Suprapubic skin (tissue), 4 donors: ENCODE measurements around the gene GIMAP7. TPM values are rescaled to one million over a fixed set of nuclear protein-coding genes. Genes with fewer than 3 reads are reported as not detected.

Source experiments
- DNase-seq, 2 donors: peaks; one replicate each; pipeline ENCODE4 v3.0.0-alpha.2; 2019; ENCODE audit warnings: low spot score in 2 of 2
- H3K27ac ChIP-seq: fragments of 200-600 bp; sonication (generic); one replicate; pipeline ENCODE4 v1.5.1; 2019
- H3K27me3 ChIP-seq: fragments of 200-600 bp; sonication (generic); one replicate; pipeline ENCODE4 v1.5.1; 2019
- H3K36me3 ChIP-seq: fragments of 200-600 bp; sonication (generic); one replicate; pipeline ENCODE4 v1.5.1; 2019
- H3K4me1 ChIP-seq: fragments of 200-600 bp; sonication (generic); one replicate; pipeline ENCODE4 v1.5.1; 2019
- H3K4me3 ChIP-seq: fragments of 200-600 bp; sonication (generic); one replicate; pipeline ENCODE4 v1.5.1; 2019; ENCODE audit warnings: mild to moderate bottlenecking
- H3K9me3 ChIP-seq: fragments of 200-600 bp; sonication (generic); one replicate; pipeline ENCODE4 v1.5.1; 2019
- EP300 ChIP-seq: sonication (generic); formaldehyde crosslinking; IDR thresholded peaks from one replicate; pipeline ENCODE4 v1.6.1; 2017; ENCODE audit warnings: antibody characterized with exemption
- POLR2A ChIP-seq, 2 donors: fragments of 450-650 bp; IDR thresholded peaks; one replicate each; pipeline ENCODE4 v1.6.1; 2017; ENCODE audit warnings: antibody characterized with exemption in 2 of 2, mild to moderate bottlenecking in 2 of 2, moderate library complexity in 2 of 2
- POLR2AphosphoS5 ChIP-seq, 3 donors: sonication (generic); formaldehyde crosslinking; IDR thresholded peaks; one replicate each; pipeline ENCODE4 v1.6.1; 2017; ENCODE audit warnings: antibody characterized with exemption in 3 of 3
- WGBS: methylation state at CpG from one replicate; pipeline ENCODE4 v1.1.5; 2018; 5-methylcytosine and 5-hydroxymethylcytosine counted together
- total RNA-seq, 4 donors: library from RNA; depleted of rRNA; stranded (reverse); fragments of >200 nt; gene quantifications; one replicate each; pipeline ENCODE4 v1.1.0, GENCODE V29; 2016
- TF ChIP-seq, protein P1 (sequence below), 2 donors: fragments of 200-600 bp in 1 of 2; fragments of 450-650 bp in 1 of 2; sonication (generic) in 1 of 2; IDR thresholded peaks; one replicate each; pipeline ENCODE4 v1.5.1; 2016 to 2019; ENCODE audit warnings: antibody characterized with exemption in 2 of 2, mild to moderate bottlenecking in 1 of 2, moderate library complexity in 1 of 2

Gene GIMAP7
- total RNA-seq, 4 donors from 2014 or later: 1.4 to 10.8 (median 4.9) TPM

DNA sequence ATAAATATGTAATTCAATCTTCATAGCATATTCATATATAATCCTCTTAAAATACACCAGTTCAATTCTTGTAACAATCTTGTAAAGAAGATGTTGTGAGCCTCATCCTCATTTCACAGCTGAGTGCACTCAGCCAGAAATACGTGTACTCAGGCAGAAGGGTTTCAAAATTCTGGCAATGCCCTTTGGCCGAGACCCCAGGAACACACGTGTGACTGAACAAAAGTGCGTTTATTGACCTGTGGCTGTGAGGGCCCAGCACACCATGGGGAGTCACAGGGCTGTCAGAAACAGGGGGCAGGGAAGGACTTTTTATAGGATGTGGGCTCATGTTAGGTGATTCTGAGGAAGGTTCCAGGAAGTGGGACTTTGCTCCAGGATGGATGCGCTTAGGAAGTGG lies 42.8 kb upstream of the GIMAP7 start:
- Histone ChIP-seq H3K27ac (no peak overlapping the region), H3K27me3 (no peaks in the 10 kb centered on the region), H3K4me1 (peaks cover under 1% of the 10 kb centered on the region), H3K9me3 (no peaks in the 10 kb centered on the region), H3K36me3 (no peaks in the 10 kb centered on the region), H3K4me3 (no peak overlapping the region)
- no peak for DNase-seq
- 85% methylated on average over 5 of the region's 5 CpGs for WGBS
- TF ChIP-seq POLR2AphosphoS5 (IDR thresholded peaks at IDR 0.05) (no peak), EP300 (no peak), POLR2A (IDR thresholded peaks at IDR 0.05) (no peak)
- TF ChIP-seq, protein P1, sequence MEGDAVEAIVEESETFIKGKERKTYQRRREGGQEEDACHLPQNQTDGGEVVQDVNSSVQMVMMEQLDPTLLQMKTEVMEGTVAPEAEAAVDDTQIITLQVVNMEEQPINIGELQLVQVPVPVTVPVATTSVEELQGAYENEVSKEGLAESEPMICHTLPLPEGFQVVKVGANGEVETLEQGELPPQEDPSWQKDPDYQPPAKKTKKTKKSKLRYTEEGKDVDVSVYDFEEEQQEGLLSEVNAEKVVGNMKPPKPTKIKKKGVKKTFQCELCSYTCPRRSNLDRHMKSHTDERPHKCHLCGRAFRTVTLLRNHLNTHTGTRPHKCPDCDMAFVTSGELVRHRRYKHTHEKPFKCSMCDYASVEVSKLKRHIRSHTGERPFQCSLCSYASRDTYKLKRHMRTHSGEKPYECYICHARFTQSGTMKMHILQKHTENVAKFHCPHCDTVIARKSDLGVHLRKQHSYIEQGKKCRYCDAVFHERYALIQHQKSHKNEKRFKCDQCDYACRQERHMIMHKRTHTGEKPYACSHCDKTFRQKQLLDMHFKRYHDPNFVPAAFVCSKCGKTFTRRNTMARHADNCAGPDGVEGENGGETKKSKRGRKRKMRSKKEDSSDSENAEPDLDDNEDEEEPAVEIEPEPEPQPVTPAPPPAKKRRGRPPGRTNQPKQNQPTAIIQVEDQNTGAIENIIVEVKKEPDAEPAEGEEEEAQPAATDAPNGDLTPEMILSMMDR (IDR thresholded peaks at IDR 0.05): no peak

DNA sequence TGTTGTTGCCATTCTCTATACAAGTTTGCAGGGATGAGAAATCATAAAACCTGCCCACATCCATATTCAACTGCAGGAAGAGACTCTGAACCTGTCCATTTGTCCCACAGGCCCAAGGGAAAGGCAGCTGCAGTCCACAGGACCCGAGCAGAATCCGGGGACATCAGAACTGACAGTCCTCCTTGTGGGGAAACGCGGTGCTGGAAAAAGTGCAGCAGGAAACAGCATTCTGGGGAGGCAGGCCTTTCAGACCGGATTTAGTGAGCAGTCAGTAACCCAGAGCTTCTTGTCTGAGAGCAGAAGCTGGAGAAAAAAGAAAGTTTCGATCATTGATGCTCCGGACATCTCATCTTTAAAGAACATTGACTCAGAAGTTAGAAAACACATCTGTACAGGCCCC lies 40.8 kb upstream of the GIMAP7 start:
- Histone ChIP-seq H3K4me1 (no peaks in the 10 kb centered on the region), H3K4me3 (no peak overlapping the region), H3K27me3 (no peaks in the 10 kb centered on the region), H3K9me3 (no peaks in the 10 kb centered on the region), H3K36me3 (no peaks in the 10 kb centered on the region), H3K27ac (no peak overlapping the region)
- WGBS: 95% methylated on average over 7 of the region's 7 CpGs
- TF ChIP-seq, protein P1 (IDR thresholded peaks at IDR 0.05): no peak
- TF ChIP-seq POLR2A (IDR thresholded peaks at IDR 0.05): no peak
- no peak for TF ChIP-seq POLR2AphosphoS5 (IDR thresholded peaks at IDR 0.05)
- no peak for TF ChIP-seq EP300
- DNase-seq: no peak

DNA sequence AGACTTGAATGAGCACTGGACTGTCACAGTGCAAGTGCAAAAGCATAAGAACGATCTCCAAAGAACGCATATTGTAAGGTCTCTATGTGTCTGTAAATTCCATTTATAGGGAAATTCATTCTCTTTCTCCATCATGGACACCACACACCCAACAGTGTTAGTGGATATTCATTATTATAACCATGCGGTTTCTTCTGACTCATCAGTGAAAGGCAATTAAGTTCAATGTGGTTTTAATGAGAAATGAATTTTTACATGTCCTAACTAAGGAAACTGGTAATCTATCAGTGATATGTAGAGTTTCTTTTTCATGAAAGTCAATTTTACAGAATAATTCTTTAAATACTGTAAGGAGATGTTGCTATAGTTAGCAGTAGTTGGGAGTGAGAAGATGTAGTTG lies 38.4 kb upstream of the GIMAP7 start:
- Histone ChIP-seq H3K4me3 (no peak overlapping the region), H3K36me3 (no peaks in the 10 kb centered on the region), H3K27me3 (no peaks in the 10 kb centered on the region), H3K9me3 (no peaks in the 10 kb centered on the region), H3K27ac (no peak overlapping the region), H3K4me1 (peaks cover 3% of the 10 kb centered on the region)
- WGBS: 77% methylated on average over 3 of the region's 3 CpGs
- DNase-seq: no peak
- TF ChIP-seq, protein P1 (IDR thresholded peaks at IDR 0.05): no peak
- TF ChIP-seq POLR2A (IDR thresholded peaks at IDR 0.05) (no peak), EP300 (no peak), POLR2AphosphoS5 (IDR thresholded peaks at IDR 0.05) (no peak)

DNA sequence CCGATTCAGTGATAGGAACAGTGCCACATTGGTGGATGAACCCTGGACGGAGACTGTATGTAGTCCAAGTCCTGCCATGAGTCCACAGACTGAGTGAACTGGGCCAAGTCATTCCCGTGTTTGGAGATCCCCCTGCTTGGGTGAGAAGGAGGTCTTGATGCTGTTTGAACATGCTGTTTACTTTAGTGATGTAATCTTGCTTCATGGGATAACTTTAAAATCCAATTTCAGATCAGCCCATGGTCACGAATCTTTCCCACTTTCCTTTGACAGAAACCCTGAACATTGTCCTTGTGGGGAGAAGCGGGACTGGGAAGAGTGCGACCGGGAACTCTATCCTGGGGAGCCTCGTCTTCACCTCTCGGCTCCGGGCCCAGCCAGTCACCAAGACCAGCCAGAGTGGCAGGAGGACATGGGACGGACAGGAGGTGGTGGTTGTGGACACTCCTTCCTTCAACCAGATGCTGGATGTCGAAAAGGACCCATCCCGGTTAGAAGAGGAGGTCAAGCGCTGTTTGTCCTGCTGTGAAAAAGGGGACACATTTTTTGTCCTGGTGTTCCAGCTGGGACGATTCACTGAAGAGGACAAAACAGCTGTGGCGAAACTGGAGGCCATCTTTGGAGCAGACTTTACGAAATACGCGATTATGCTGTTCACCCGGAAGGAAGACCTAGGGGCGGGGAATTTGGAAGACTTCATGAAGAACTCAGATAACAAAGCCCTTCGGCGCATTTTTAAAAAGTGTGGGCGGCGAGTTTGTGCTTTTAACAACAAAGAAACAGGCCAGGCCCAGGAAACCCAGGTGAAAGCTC lies 37.6 kb upstream of the GIMAP7 start:
- WGBS: 92% methylated on average over 25 of the region's 25 CpGs
- DNase-seq: no peak
- no peak overlapping the region for H3K4me3 ChIP-seq
- no peaks in the 10 kb centered on the region for H3K27me3 ChIP-seq
- H3K9me3 ChIP-seq: no peaks in the 10 kb centered on the region
- peaks cover 3% of the 10 kb centered on the region for H3K4me1 ChIP-seq
- H3K27ac ChIP-seq: no peak overlapping the region
- no peak for TF ChIP-seq POLR2A (IDR thresholded peaks at IDR 0.05)
- TF ChIP-seq, protein P1 (IDR thresholded peaks at IDR 0.05): no peak
- TF ChIP-seq POLR2AphosphoS5 (IDR thresholded peaks at IDR 0.05): no peak
- TF ChIP-seq EP300: no peak
- no peaks in the 10 kb centered on the region for H3K36me3 ChIP-seq

DNA sequence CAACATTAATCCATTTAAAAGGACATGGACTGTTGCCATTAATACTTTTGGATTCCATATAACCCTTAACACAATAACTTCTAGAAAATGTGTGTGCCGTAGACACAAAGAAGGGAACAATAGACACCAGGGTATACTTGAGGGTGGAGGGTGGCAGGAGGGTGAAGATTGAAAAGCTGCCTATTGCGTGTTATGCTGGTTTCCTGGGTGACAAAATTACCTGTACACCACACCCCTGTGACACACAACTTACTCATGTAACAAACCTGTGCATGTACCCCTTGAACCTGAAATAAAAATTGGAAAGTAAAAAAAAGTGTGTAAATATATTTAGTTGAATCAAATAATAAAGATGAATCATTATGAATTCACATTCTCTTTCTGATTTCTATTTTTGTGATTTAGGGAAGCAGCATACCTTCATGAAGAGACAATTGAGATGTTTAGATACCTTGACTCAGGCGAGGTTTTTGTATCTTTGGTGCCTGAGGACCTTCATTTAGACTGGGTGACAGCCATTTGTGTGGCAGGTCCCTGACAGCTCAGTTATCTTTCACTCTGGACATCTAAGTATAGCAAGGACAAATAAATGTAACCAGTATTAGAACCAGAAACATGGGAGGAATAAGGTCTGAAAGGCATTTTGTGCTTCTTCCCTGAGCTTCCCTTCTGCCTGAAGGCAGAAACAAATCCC lies 35.5 kb upstream of the GIMAP7 start:
- Histone ChIP-seq H3K36me3 (no peaks in the 10 kb centered on the region), H3K27ac (no peak overlapping the region), H3K9me3 (no peaks in the 10 kb centered on the region), H3K4me1 (peaks cover 6% of the 10 kb centered on the region), H3K4me3 (no peak overlapping the region), H3K27me3 (no peaks in the 10 kb centered on the region)
- no peak for DNase-seq
- WGBS: 48% methylated on average over 3 of the region's 3 CpGs
- TF ChIP-seq POLR2AphosphoS5 (IDR thresholded peaks at IDR 0.05) (no peak), POLR2A (IDR thresholded peaks at IDR 0.05) (no peak), EP300 (no peak)
- TF ChIP-seq, protein P1 (IDR thresholded peaks at IDR 0.05): no peak
